Measurements from ENCODE around the gene ZNF619. TPM values are rescaled to one million over a fixed set of nuclear protein-coding genes. Genes with fewer than 3 reads are reported as not detected.

The ZNF619 gene
- total and polyA plus RNA-seq, 9 of the 15 experiments (the other 6 are each of a cell fraction or from before 2014, with no cell fraction given), result 1.3 to 9.1 (median 6.3) TPM

- TF ChIP-seq E2F3 (CRISPR knock-in tag; IDR thresholded peaks at IDR 0.05) (peak; percentile 84), LARP7 (IDR thresholded peaks at IDR 0.05) (peak; percentile 56; the same call in 1 of the 2 replicates), KAT7 (CRISPR knock-in tag; IDR thresholded peaks at IDR 0.05; ENCODE audit: borderline replicate concordance) (peak; percentile 95; the same call in 1 of the 2 replicates), MYC (IDR thresholded peaks at IDR 0.05; ENCODE audit: low read depth, low read length) (peak; percentile 99), MYC (CRISPR knock-in tag; IDR thresholded peaks at IDR 0.05; ENCODE audit: borderline replicate concordance, low read depth) (peak; percentile 88; the same call in 1 of the 2 replicates), ELF1 (tag; IDR thresholded peaks at IDR 0.05) (peak; percentile 42; the same call in 1 of the 2 replicates), RBM14 (IDR thresholded peaks at IDR 0.05; ENCODE audit: borderline replicate concordance, insufficient read depth, low read depth, low read length) (0 out of 2 replicates have a peak, but pooled peaks have one; percentile 50), E2F6 (IDR thresholded peaks at IDR 0.05; ENCODE audit: borderline replicate concordance in 1 of 2, extremely low read depth in 1 of 2, insufficient read depth in 1 of 2, insufficient read length in 1 of 2, low read depth in 1 of 2, low read length in 1 of 2, poor library complexity in 1 of 2, severe bottlenecking in 1 of 2) (peak; percentile 56 to 83), MAZ (CRISPR knock-in tag; conservative IDR thresholded peaks at IDR 0.05 in 1 of 2, IDR thresholded peaks at IDR 0.05 in 1 of 2) (peak; percentile 45 to 72; a peak in 2 of 4 replicates), POLR2G (IDR thresholded peaks at IDR 0.05; ENCODE audit: low read depth, low read length) (peak; percentile 99), SAP30 (IDR thresholded peaks at IDR 0.05; ENCODE audit: borderline replicate concordance, insufficient read depth, low read depth, low read length, poor library complexity, severe bottlenecking) (peak; percentile 90), JUN (IDR thresholded peaks at IDR 0.05; ENCODE audit: borderline replicate concordance, low read depth, low read length) (peak; percentile 56; the same call in 1 of the 2 replicates), JUN (CRISPR knock-in tag; IDR thresholded peaks at IDR 0.05; ENCODE audit: borderline replicate concordance) (no peak; the same call in 1 of the 2 replicates), FIP1L1 (IDR thresholded peaks at IDR 0.05; ENCODE audit: low read depth, low read length, poor library complexity, severe bottlenecking) (peak; percentile 93), EGR1 (conservative IDR thresholded peaks at IDR 0.05) (peak; percentile 92), GABPB2 (CRISPR knock-in tag; conservative IDR thresholded peaks at IDR 0.05) (no peak)
Measured at GRCh38 chr3:40456940-40457823, 19.7 kb upstream of the ZNF619 start, which contains the start of gene RPL14 (continued).

Data from K562 (cell line).